Neural cell (in vitro differentiated cells): ENCODE data around the gene PLA2G6.

Source experiments
- CTCF ChIP-seq: fragments of 450-650 bp; IDR thresholded peaks from 2 replicates; pipeline ENCODE4 v1.5.1; 2014; ENCODE audit warnings: antibody characterized with exemption, mild to moderate bottlenecking, moderate library complexity; ENCODE audit not compliant: poor library complexity, severe bottlenecking
- EZH2 ChIP-seq: fragments of 200-600, 300-800 bp; shearing (Covaris generic), sonication (generic); IDR thresholded peaks from 2 replicates; pipeline ENCODE4 v1.6.1; 2014; ENCODE audit warnings: antibody characterized with exemption, low read length, borderline replicate concordance, mild to moderate bottlenecking; ENCODE audit not compliant: insufficient read depth, poor library complexity, severe bottlenecking
- POLR2AphosphoS5 ChIP-seq: IDR thresholded peaks from 2 replicates; pipeline ENCODE4 v1.6.1; 2012
- REST ChIP-seq: IDR thresholded peaks from 2 replicates; pipeline ENCODE4 v1.6.1; 2012; ENCODE audit warnings: borderline replicate concordance
- SMC3 ChIP-seq: fragments of 450-650 bp; conservative IDR thresholded peaks from 2 replicates; pipeline ENCODE4 v1.6.1; 2014; ENCODE audit warnings: antibody characterized with exemption, mild to moderate bottlenecking, moderate library complexity; ENCODE audit not compliant: poor library complexity

- TF ChIP-seq REST = no peak
- TF ChIP-seq CTCF = no peak
- no peak for TF ChIP-seq EZH2
- no peak for TF ChIP-seq POLR2AphosphoS5
- no peak for TF ChIP-seq SMC3
Observed at GRCh38 chr22:38107692-38108515, 73.7 kb downstream of the PLA2G6 start.
